ENCODE measurements around the gene PPP6R3.

Gene PPP6R3, protein sequence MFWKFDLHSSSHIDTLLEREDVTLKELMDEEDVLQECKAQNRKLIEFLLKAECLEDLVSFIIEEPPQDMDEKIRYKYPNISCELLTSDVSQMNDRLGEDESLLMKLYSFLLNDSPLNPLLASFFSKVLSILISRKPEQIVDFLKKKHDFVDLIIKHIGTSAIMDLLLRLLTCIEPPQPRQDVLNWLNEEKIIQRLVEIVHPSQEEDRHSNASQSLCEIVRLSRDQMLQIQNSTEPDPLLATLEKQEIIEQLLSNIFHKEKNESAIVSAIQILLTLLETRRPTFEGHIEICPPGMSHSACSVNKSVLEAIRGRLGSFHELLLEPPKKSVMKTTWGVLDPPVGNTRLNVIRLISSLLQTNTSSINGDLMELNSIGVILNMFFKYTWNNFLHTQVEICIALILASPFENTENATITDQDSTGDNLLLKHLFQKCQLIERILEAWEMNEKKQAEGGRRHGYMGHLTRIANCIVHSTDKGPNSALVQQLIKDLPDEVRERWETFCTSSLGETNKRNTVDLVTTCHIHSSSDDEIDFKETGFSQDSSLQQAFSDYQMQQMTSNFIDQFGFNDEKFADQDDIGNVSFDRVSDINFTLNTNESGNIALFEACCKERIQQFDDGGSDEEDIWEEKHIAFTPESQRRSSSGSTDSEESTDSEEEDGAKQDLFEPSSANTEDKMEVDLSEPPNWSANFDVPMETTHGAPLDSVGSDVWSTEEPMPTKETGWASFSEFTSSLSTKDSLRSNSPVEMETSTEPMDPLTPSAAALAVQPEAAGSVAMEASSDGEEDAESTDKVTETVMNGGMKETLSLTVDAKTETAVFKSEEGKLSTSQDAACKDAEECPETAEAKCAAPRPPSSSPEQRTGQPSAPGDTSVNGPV

DNA sequence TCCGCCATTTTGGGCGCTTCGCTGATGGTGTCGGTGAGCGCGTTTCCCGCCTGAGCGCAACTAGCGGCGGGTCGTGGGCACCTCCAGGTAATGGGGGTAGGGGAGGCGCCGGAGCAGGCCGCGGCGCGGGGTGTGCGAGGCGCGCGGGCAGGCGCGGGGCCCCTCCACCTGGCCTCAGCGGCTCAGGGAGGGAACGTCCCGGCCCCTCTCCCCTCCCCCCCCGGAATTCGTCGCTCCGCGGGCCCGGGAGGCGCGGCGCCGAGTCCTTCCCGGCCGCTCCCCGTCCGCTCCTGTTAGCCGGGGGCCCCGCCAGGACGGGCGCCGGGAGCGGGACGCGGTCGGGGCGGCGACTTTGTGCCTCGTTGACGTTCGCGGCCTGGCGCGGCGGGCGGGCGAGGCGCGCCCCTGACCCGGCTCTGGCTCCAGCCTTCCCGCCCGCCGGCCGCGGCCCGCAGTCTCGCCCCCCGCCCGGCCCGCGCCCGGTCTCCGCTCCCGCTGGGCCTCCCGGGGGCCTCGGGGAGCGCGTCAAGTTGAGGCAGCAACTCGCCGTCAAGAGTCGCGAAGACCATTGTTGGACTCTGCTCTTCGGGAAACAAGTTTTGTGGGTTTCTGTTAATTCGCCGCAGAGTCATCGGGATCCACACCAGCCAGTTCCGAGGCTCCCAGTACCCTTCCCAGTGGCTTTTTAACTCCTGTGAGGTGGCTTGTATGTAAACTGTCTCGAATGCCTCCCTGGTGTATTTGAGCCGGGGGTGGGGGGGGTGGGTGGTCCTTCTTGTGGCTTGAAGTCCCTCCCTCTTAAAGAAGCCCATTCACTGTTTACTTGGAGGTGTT, at the start of gene PPP6R3:
TSS of gene PPP6R3 (plus strand) at position 12 of the 834 bp plus-strand sequence. CDS start 76,913 bp downstream, outside the sequence.
- DNase-seq: peak; percentile 40
- in situ Hi-C loops (cut with MboI; ENCODE audit: low pct_unique_long_range_greater_than_20kb, low sequenced_read_pairs): no loop called here

GRCh38 chr11:68411501-68411991, 49.0 kb upstream of the PPP6R3 start:
- in situ Hi-C loops (cut with MboI; ENCODE audit: low pct_unique_long_range_greater_than_20kb, low sequenced_read_pairs): no loop called here
- DNase-seq: no peak

DNA sequence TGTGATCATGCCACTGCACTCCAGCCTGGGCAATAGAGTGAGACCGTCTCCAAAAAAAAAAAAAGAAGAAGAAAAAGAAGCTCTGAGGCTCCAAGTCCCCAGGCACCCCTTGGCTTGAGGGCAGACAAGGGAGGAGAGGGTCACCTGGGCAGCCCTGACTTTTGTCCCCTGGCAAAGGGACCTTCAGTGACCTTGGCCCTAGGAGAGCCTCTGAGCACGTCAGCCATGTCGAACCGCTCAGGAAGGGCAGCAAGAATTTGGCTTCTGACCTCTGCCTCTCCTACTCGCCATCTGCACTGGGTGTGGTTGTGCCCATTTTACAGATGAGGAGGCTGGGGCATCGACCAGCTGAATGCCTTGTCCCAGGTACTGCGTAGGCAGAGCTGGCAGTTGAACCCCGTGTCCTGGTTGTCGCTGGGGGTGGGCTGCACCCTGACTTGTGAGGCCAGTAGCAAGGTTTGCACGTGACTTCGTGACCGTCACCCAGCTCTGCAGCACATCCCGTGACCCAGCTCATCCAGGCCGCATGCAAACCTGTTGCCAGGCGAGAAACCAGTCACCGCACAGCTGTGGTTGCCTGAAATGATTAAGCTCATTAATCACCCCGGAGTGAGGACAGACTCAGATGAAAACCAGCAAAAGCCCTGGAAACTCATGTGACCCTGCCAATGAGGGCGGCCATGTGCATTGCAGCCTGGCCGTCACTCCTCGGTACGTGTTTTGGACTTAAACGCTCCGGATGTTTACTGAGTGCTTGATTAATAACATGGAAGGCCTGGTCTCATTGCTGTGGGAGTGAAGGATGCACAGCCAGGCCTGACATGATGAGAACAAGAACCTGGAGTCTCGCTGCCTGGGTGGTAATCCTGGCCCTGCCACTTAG, 47.7 kb upstream of the PPP6R3 start:
- in situ Hi-C loops (cut with MboI; ENCODE audit: low pct_unique_long_range_greater_than_20kb, low sequenced_read_pairs): no loop called here
- DNase-seq: no peak

DNA sequence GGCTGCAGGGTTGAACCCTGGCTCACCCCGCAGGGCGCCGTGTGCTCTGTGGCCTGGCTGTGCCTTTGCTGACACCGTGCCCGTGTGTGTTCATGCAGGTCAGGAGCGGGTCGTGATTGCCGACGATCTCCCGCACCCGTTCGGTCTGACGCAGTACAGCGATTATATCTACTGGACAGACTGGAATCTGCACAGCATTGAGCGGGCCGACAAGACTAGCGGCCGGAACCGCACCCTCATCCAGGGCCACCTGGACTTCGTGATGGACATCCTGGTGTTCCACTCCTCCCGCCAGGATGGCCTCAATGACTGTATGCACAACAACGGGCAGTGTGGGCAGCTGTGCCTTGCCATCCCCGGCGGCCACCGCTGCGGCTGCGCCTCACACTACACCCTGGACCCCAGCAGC, 47.0 kb upstream of the PPP6R3 start:
- in situ Hi-C loops (cut with MboI; ENCODE audit: low pct_unique_long_range_greater_than_20kb, low sequenced_read_pairs): no loop called here
- DNase-seq: no peak

DNA sequence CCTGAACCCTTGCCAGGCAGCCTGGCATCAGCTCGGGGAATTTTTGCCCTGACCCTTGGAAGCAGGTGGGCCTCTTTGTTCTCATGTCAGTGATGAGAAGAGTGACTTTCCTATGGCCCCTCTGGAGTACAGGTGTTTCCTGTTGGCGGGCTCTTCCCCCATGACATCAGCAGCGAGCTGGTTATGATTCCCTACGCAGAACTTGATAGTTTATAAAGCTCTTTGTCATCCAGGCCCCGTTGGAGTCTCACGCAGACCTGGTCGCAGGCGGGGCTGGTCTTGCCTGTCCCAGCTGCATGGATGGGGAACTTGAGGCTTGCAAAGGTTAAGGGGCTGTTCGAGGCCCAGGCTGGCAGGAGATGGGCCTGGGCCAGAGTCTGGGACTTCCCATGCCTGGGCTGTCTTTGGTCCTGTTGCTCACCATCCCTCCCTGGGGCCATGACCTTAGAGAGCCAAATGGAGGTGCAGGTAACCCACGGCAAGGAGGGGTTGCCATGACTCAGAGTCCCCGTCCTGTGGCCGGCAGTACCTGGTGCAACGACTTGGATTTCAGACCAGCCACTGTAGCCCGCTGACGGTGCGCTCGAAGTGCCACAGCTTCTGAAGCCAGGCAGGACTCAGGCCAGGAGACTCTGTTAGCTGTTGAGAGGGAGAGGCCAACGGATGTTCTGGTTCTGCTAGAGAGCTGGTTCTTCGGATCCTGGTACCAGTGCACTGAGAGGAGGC, 45.9 kb upstream of the PPP6R3 start:
- DNase-seq: no peak
- in situ Hi-C loops (cut with MboI; ENCODE audit: low pct_unique_long_range_greater_than_20kb, low sequenced_read_pairs): no loop called here

GRCh38 chr11:68416070-68416578, 44.4 kb upstream of the PPP6R3 start:
- in situ Hi-C loops (cut with MboI; ENCODE audit: low pct_unique_long_range_greater_than_20kb, low sequenced_read_pairs): no loop called here
- DNase-seq: no peak

- in situ Hi-C loops (cut with MboI; ENCODE audit: low pct_unique_long_range_greater_than_20kb, low sequenced_read_pairs): no loop called here
- no peak for DNase-seq
Measured at GRCh38 chr11:68418648-68419047, 41.9 kb upstream of the PPP6R3 start.

DNA sequence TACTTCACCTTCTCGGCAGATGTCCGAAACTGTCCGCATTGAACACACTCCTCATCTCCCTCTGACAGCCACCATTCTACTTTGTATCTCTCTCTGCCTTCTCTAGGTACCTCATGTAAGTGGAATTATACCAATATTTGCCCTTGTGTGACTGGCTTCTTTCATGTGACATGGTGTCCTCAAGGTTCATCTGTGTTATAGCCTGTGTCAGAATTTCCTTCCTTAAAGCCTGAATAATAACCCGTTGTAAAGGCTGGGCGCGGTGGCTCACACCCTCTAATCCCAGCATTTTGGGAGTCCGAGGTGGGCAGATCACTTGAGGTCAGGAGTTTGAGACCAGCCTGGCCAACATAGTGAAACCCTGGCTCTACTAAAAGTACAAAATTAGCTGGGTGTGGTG, 40.4 kb upstream of the PPP6R3 start:
- no peak for DNase-seq
- in situ Hi-C loops (cut with MboI; ENCODE audit: low pct_unique_long_range_greater_than_20kb, low sequenced_read_pairs): no loop called here

GRCh38 chr11:68423481-68423880, 37.1 kb upstream of the PPP6R3 start:
- DNase-seq: no peak
- in situ Hi-C loops (cut with MboI; ENCODE audit: low pct_unique_long_range_greater_than_20kb, low sequenced_read_pairs): no loop called here

- DNase-seq: no peak
- in situ Hi-C loops (cut with MboI; ENCODE audit: low pct_unique_long_range_greater_than_20kb, low sequenced_read_pairs): no loop called here
Measured at GRCh38 chr11:68424101-68424632, 36.4 kb upstream of the PPP6R3 start.

GRCh38 chr11:68424981-68425865, 35.3 kb upstream of the PPP6R3 start:
- no peak for DNase-seq
- in situ Hi-C loops (cut with MboI; ENCODE audit: low pct_unique_long_range_greater_than_20kb, low sequenced_read_pairs): no loop called here

DNA sequence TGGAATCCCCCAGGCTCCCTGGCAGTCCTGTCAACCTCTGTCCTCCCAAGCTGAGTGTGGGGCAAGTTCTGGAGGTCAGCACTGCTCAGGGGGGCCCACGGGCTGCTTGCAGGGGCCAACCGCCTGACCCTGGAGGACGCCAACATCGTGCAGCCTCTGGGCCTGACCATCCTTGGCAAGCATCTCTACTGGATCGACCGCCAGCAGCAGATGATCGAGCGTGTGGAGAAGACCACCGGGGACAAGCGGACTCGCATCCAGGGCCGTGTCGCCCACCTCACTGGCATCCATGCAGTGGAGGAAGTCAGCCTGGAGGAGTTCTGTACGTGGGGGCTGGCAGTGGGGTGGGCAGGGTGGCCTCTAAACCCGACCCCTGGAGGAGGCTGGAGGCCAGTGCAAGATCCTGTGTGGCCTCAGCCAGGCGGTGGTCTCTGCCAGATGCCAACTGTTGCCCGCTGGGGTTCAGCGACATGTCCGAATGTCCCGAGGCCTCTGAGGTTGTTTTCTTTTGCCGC, 34.6 kb upstream of the PPP6R3 start:
- no peak for DNase-seq
- in situ Hi-C loops (cut with MboI; ENCODE audit: low pct_unique_long_range_greater_than_20kb, low sequenced_read_pairs): no loop called here

DNA sequence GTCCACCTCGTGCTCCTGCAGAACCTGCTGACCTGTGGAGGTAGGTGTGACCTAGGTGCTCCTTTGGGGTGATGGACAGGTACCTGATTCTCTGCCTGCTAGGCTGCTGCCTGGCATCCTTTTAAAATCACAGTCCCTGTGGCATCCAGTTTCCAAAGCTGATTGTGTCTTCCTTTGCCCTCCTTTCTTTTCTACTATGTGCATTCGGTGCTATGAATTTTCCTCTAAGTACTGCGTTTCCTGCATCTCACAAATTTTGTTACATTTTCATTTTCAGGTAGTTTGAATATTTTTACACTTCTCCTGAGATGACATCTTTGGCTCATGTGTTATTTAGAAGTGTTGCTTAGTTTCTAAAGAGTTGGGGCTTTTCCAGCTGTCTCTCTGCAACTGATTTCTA, 30.9 kb upstream of the PPP6R3 start:
- in situ Hi-C loops (cut with MboI; ENCODE audit: low pct_unique_long_range_greater_than_20kb, low sequenced_read_pairs): no loop called here
- DNase-seq: no peak

DNA sequence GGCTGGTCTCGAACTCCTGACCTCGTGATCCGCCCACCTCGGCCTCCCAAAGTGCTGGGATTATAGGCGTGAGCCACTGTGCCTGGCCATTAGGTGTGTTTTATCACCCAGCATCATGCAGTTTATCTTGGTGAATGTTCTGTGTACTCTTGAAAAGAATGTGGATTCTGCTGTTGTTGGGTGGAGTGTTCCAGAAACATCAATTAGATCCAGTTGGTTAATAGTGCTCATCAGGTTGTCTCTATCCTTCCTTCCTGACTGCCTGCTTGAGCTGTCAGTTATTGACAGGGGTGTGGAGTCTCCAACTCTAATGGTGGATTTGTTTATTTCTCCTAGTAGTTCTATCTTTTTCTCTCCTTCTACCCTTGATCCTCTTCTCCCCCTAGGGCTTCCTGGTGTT, 30.2 kb upstream of the PPP6R3 start:
- no peak for DNase-seq
- in situ Hi-C loops (cut with MboI; ENCODE audit: low pct_unique_long_range_greater_than_20kb, low sequenced_read_pairs): no loop called here

DNA sequence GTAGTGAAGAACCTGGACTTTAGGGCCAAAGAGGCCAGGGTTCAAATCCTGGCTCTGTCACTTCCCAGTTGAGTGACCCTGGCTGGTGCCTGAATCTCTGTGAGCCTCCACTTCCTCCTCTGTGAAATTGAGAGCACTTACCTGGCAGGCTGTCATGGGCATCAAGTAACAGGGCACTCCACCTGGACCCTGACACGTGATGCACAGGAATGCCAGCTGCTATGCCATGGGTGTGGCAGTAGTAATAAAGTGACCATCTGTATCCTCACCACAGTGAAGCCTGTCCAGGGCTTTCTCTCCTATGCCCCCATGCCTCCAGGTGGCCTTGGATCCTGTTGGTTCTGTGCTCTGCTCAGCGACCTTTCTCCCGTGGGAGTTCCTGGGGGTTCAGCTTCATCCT, 29.8 kb upstream of the PPP6R3 start:
- in situ Hi-C loops (cut with MboI; ENCODE audit: low pct_unique_long_range_greater_than_20kb, low sequenced_read_pairs): no loop called here
- no peak for DNase-seq

DNA sequence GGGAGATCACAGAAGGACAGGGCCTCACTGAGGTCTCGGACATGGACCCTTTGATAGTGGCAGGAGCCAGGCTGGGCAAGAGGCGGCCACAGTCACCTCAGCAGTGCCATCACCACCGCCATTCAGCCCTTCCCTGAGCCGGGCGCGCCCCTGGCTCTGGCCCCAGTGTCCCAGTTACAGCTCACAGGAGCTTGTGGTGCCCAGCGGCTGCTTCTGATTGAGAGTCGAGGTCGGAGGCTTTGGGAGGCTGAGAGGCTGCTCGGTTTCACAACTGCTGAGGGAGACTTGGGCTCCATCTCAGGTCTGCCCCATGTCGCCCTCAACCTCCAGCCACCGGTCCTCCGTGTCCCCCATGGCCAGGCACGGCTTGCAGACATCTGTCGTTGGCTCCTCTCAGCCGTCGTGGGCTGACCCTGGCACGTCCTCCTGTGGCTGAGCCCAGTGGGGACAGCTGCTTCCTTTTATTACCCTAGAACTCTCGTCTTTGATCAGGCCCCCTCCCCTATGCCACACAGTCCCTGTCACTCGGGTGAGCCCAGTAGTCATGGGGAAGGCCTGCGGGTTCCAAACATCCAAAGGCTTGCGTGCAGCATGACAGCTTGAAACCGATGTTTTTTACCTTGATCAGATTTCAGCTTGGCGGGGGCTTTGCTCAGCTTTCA, 28.4 kb upstream of the PPP6R3 start:
- in situ Hi-C loops (cut with MboI; ENCODE audit: low pct_unique_long_range_greater_than_20kb, low sequenced_read_pairs): no loop called here
- DNase-seq: no peak
